ENCODE results near the gene TMEM219. TPM values are rescaled to one million over a fixed set of nuclear protein-coding genes. Genes with fewer than 3 reads are reported as not detected.

Gene TMEM219
- total RNA-seq, 1 donor, result 64.6 TPM

DNA sequence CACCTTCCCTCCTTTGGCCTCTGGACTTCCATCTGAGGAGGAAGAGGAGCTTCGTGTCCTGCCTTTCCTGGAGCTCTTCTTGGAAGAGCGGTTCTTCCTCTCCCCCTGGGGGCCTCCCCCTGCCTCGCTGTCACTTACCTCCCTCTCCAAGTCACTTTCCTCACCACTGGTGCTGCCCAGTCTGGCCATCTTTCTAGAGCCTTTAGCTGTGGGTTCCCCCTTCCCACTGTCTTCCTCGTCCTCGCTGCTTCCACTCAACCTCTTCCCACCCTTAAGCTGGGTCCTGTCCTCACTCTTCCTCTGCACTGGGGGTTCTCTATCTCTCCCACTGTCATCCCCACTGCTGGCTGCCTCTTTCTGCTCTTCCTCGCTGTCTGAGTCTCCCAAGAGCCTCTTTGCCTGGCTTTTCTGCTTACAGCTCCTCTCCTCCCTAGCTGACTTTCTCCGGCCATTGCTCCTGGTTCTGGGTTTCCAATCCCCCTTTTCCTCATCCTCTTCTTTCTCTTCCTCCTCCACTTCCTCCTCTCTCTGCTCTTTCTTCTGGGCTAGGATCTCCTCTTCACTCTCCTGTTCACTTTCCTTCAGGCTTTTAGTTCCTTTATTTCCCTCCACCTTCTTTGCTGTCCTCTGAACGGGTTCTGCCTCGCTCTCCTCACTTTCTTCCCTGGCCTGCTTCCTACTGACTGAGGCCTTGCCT, 32.2 kb downstream of the TMEM219 start:
- no peak for DNase-seq (ENCODE audit: low read depth in 2 of 3, low spot score in 2 of 3)

DNA sequence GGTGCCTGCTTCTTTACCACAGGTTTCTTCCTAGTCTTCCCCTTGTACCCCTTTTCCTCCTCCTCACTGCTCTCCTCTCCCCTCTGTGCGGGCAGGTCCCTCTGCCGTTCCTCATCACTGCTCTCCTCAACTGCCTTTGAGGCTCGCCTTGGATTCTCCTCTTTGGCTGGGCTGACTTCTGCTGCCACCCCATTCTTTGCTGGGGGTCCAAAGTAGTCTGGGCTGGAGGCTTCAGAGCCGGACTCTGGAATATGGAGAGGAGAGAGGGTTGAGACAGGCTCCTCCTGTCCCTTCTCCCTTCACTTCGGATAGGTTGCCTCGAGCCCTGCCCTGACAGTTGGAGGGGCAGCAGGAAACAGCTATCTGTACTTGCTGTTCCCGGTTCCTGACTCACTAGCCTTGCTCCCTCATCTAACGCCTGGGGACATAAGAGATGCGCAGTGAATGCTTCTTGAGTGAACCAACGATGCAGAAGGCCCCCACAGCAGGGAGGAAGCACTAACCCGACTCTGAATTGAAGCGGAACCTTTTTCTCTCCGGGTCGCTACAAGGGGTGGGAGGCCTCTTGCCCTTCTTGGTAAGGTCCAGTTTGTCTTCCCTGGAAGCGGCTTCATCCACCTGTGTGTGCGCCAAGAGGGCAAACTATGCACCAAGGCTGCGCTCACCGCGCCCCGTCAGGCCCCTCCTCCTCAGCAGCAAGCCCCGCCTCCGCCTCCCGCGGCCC, 32.9 kb downstream of the TMEM219 start:
- no peak for DNase-seq (ENCODE audit: low read depth in 2 of 3, low spot score in 2 of 3)

DNA sequence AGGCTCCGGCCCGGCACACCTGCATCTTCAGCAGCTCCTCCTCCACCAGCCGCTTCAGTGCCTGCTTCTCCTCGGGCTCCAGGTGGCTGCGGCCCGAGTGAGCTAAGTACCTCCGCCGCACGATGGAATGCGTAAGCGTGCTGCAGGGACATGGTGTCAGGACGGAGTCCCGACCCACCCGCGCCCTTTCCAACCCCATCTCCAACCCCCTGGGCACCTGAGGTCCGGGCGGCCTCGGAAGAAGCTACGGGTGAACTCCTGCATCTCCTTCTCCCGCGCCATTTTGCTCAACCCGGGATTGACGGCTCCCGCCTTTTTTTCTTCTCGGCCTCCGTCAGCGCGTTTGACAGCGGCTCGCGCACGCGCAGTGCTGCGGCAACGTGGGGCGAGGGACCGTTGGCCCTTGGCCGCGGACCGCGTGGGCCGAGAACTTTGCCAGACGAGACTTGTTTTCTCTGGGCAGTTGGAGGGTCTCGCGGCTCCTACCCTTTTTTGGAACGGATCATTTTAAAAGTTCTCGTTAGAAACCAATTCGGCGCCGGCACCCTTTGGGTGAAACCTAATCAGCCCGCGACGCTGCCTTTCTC, 33.5 kb downstream of the TMEM219 start, which contains the start of gene HIRIP3:
HIRIP3 (minus strand) TSS at position 294 of the 587 bp plus-strand sequence; CDS start at position 282, 12 bp downstream.
- peak; percentile 76 to 88 (median 79) for DNase-seq (ENCODE audit: low read depth in 2 of 3, low spot score in 2 of 3)

DNA sequence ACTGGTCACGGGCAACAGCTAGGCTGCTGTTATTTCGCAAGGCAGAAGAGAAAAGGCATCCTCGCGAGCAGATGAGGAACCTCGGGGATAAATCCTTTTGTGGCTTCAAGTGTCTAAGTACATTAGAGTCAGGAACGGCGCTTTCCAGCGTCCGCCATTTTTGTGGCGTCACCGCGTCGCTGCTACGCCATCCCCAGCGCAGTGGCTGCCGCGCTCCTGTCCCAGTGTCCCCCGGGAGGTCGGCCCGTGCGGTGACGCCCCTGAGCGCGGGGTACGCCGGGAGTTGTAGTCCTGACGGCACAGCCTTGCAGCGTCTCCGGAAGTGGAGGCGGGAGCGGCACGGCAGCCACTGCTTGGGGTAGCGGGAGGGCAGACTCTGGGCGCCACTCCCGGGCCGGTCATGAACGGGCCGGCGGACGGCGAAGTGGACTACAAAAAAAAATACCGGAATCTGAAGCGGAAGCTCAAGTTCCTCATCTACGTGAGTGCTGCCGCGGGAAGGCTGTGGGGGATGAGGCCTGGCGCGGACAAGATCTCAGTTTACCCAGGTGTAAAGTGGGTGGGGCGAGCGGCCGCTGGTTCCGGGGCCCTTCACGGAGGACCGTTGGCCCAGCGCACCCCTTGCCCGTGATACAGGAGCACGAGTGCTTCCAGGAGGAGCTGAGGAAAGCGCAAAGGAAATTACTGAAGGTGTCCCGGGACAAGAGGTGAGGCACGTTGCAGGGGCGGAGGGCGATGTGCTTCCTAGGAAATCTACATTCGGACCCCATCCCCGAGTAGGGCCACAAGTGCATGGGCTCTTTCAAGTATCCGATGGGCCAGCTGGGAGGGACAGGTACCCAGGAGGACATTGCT, 34.3 kb downstream of the TMEM219 start, which contains the start of gene INO80E:
INO80E (plus strand) TSS at position 331 of the 855 bp plus-strand sequence; CDS start at position 401, 70 bp downstream.
- DNase-seq (ENCODE audit: low read depth in 2 of 3, low spot score in 2 of 3), result peak; percentile 82 to 97 (median 95)

DNA sequence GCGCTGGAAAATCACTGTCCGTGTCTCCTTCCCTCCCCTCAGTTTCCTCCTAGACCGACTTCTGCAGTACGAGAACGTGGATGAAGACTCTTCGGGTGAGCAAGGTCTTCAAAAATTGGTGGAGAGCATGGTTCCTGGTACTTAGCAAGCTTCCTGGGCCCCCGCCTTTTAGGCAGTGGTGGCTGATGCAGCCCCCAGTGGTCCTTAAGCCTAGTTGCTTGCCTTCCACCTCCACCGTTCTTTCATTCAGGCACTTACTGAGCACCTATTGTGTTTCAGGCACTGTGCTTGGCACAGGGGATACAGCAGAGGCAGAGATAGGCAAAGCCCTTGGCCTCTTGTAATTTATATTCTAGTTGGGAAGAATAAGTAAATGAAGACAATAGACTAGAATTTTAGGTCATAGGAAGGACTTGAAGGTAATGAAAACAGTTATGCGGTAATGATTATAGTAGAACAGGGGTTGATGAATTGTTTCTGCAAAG, 34.9 kb downstream of the TMEM219 start:
- DNase-seq (ENCODE audit: low read depth in 2 of 3, low spot score in 2 of 3), result no peak

DNA sequence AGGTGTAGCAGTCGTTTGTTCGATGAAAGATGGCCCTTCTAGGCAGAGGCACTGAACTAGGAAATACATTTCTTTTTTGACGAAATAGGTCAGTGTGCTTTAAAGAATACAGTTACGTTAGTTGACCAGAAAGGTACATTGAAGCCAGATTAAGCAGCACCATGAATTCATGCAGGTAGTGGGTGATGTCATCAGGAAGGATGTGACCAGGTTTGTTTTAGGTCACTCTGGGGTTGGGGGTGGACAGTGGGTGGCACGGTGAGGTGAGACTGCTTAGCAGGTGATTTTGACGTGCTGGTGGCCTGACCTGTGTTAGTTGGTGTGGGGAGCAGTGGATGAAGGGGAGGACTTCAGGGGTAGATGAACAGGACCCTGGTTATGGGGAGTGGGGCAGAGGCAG, 37.7 kb downstream of the TMEM219 start:
- no peak for DNase-seq (ENCODE audit: low read depth in 2 of 3, low spot score in 2 of 3)

DNA sequence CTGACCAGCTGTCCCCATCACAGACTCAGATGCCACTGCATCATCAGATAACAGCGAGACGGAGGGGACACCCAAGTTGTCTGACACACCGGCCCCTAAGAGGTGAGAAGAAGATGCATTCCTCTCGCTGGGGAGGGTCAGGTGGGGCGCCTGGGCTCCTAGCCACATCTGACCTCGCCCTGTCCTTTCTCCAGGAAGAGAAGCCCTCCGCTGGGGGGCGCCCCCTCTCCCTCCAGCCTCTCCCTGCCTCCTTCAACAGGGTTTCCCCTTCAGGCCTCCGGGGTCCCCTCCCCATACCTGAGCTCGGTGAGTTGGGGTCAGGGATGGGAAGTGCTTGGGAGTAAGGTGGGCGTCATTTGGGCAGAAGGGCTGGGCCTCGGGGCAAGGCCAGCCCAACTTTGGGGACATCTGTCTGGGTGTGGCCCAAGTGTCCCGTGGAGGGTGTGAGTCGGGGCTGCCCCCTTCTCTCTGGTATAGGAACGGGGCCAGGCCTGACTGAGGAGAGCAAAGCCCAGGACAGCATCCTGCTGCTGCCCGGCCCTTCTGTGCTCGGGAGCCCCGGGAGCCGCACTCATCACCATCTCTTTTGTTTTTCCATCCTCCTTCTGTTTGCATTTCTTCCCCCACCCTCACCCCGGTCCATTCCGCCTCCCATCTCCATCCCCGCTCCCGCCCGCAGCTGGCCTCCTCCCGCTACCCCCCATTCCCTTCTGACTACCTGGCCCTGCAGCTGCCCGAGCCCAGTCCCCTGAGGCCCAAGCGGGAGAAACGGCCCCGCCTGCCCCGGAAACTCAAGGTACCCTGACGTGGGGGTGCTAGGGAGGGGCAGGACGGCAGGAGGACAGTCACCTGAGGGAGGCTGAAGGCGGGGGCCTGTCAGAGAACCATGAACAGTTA, 39.1 kb downstream of the TMEM219 start:
- no peak for DNase-seq (ENCODE audit: low read depth in 2 of 3, low spot score in 2 of 3)

DNA sequence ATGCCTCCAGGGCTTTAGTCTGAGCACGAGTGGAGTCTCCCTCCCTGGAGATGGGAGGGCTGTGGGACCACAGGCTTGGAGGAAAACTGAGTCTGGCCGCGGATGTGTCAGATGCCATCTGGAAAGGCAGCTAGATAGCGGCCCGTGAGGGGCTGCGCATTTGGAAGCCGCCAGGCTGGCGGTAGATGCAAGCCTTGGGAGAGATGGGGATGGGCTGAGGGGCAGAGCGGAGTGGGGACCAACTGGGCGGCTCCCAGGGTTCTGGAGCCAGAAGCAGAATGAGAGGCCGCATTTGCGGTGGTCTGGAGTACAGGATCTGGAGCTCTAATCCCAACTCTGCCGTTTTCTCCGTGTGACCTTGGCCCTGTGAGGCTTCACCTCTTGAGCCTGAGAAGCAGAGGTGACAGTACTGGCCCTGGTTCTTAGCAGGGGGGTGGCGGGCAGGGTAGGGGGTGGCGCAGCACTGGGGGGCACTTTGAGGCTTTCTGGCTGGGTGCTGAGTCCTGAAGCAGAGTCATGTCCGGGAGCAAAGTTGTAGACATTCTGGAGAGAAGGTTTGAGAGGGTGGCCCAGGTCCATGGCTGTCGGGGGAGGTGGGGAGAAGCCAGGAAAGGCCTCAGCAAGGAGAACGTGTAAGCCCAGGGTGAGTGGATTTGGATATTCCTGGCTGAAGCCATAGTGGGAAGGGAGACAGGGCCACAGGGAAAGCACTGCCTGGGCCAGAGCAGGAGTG, 40.9 kb downstream of the TMEM219 start:
- DNase-seq (ENCODE audit: low read depth in 2 of 3, low spot score in 2 of 3), result no peak

DNA sequence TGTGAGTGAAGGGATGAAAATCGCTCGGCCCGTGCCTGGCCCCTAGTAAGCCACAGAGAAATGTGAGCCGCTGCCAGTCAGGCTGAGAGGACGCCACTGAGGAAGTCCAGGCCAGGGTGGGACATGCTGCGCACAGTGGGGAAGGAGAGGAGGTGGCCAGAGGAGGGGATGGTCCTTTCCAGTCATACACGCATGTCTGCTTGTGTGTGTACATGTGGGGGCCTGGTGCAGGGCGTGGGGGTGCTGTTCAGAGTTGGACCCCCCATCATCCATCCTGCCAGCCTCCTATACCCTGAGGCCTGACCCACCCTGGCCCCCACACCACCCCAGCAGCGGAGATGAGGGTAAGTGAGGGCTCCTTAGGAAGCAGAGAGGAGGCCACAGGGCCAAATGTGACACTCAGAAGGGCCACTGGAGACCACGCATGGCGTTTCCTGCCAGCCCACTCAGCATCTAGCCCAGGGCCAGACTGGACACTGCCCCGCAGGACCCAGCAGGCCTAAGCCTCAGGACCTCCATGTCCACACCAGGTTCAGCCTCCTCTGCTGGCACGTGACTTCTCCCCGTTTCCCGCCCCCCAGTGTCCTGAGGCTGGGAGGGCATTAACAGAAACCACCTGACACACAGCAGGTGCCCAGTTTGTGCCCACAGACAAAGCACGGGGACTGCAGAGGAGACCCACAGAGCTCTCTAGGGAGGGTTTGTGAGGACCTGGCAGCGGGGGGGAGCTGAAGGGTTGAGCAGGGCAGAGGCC, 42.0 kb downstream of the TMEM219 start:
- no peak for DNase-seq (ENCODE audit: low read depth in 2 of 3, low spot score in 2 of 3)

DNA sequence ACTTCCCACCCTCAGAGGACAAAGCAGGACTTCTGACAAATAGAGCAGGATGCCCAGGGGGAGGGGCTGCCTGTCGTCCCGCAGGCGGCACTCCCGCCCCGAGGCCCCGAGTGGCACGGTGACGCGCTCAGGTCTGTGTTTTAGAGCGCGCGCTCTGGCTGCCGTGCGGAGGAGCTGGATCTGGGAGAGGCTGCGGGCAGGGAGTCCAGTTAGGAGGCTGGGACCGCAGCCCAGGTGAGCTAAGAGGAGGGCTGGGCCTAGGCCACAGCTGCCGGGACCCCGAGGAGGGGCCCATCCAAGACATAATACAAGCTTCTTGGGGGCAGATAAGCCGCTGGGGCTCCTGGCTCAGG, 42.5 kb downstream of the TMEM219 start:
- no peak for DNase-seq (ENCODE audit: low read depth in 2 of 3, low spot score in 2 of 3)

DNA sequence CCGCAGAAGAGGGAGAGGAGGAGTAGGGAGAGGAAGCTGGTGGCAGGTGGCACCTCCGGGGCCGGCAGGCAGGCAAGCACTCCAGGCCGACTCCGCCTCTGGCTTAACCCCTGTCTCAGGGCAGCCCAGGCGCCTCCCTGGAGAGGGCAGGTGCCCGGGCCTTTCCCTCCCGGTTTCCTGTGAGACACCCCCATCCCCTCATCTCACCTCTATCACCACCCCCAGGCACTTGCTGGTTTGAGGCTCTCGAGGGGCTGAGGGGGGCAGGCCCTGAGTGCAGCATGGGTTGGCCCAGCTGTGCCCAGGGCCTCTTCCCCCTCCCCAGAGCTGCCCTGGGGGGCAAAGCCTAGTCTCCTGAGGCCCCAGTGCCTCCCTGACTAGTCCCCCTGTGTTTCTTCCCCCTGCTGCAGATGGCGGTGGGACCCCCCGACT, 42.9 kb downstream of the TMEM219 start:
- DNase-seq (ENCODE audit: low read depth in 2 of 3, low spot score in 2 of 3), result peak in 2 of 3 donors; percentile 23 to 47

DNA sequence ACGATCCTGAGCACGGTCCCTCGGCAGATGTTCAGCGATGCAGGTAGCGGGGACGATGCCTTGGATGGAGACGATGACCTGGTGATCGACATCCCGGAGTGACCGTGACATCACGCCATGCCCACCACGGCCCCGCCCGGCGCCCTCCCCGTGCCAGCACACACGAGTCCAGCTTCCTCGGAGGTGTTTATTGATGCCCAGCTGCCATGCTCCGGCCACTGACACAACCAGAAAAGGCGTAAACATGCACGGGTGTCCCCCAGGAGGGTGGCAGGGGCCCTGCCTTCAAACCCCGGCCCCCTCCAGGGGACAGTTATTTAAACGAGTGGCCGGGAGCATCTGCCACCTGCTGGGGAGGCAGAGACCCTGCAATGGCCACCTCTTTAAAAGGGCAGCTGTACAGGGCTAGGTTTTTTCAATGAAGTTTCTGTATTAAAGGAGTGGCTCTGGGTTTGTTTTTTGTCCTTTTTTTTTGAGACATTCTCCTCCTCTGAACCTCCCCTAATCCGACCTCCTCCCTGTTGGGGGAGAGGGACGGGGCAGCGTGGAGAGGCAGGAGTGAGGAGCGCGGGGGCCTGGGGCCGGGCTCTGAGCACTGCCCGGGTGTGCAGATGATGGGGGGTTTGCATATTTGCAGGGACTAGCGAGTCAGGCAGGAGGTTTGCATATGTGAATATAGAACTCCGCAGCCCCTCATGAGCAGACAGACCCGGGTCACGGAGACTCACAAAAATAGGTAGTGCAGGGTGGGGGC, 43.6 kb downstream of the TMEM219 start:
- DNase-seq (ENCODE audit: low read depth in 2 of 3, low spot score in 2 of 3), result peak in 2 of 3 donors; percentile 53 to 66

DNA sequence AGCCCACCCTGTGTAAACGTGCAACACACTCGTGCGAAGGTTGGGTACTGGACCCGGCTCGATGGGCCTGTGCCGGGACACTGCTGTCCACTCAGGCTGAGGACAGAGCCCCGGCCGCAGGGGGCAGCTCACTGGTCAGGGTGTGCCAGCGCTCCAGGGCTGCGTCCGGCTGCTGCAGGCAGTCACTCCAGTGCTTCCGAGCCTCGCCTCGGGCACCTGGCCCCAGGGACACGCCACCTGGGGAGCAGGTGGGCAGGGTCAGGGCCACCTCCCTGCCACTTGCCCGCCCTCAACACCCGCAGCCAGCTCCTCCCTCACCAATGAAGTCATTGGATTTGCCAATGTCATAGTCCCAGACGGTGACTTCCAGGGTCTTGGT, 44.2 kb downstream of the TMEM219 start:
- DNase-seq (ENCODE audit: low read depth in 2 of 3, low spot score in 2 of 3), result no peak

DNA sequence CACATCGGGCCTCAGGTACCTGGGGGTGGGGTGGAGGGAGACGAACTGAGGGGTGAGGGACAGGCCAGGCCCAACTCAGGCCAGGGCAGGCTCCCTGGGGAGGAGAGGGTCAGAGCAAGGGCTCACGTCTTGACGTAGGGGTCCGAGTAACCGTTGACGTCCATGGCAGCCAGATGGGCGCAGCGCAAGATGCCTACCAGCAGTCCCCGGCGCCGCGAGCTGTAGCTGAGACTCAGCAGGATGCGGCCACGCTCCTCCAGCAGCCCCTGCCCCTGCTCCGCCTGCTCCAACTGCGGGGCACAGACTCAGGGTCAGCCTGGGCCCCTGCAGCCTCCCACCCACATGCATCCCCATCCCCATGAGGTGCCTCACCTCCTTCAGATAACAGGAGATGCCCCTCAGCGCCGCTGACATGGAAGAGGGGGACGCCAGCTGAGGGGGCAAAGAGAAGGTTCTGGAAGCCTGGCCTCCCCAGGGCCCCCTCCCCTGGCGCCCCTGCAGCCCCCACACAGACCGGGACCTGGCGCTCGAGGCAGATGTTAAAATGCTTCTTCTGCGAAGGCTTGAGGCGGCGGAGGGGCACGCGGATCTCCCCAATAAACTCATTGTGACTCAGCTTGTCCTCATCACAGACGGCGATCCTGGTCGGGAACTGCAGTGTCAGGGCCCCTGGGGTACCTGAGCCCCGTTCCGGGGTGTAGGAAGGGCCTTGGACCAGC, 44.9 kb downstream of the TMEM219 start:
- DNase-seq (ENCODE audit: low read depth in 2 of 3, low spot score in 2 of 3), result no peak

DNA sequence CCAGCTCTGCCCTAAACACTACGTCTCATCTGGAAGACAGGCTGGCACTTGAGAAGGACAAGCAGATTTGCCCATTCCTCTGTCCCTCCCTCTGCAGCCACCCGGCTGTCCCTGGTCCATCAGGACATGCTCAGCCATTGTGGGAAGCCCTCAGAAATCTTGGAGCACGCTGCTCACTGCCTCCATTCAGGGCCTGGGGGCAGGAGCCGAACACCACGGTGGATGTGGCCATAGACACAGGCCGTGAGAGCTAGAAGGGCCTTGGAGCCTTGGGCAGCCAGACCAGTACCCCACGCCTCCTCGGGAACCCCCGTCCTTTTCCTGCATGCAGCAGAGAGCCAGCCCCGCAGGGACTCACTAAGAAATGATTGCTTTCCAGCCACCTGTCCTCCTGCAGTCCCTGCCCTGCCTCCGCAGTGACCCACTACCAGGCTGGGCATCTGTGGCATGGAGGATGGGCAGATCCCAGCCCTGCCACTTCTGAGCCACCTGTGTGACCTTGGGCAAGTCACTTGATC, 45.6 kb downstream of the TMEM219 start:
- DNase-seq (ENCODE audit: low read depth in 2 of 3, low spot score in 2 of 3), result no peak

DNA sequence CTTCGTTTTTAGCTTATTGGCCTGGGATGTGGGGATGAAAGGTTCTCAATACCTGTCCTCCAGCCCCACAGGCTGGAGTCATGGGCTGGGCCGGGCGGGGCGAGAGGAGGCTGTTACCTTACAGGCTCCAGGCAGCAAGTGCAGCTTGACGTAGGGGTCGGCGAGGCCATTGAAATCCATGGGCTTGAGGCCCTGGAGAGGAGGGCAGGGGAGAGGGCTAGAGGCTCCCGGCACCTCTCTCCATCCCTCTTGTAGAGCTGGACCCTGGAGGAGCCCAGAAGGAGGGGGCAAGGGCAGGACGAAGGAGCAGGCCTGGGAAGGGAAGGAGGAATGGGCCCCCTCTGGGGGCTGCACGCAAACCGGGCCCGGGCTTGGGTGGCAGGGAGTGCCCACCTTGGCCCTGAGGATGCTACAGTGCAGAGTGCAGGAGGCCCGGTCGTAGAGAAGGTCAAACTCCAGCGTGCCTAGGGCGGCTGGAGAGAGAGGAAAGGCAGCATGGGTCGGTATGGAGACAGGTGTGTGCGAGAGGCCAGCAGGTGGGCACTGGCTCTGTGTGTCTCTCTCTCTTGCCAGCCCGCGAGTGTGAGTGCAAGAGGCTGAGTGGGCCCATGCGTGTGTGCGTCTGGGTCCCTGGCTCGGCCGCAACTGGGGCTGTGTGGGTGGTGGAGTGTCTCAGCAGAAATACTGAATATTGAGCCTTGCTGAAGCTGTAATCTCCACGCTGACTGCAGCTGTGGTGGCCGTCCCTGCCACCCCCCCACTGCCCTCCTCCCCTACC, 47.4 kb downstream of the TMEM219 start:
- DNase-seq (ENCODE audit: low read depth in 2 of 3, low spot score in 2 of 3), result no peak
